WTC11 (cell line): Measurements from ENCODE around the gene TTLL9. TPM values are rescaled to one million over a fixed set of nuclear protein-coding genes. Genes with fewer than 3 reads are reported as not detected.
A peak's percentile ranks its signal among the peaks of the same experiment; 100 is the strongest.

ENCODE experiments used
- ATAC-seq: fragments of 200-7000 bp; cut with Tn5 transposase; 2 replicates; pipeline ENCODE4 v1.10.0; 2021; ENCODE audit warnings: mild to moderate bottlenecking, moderate library complexity
- CTCF ChIA-PET: fragments of 300-600 bp; sonication (Branson Sonifier 250); formaldehyde crosslinking; loops from one replicate; lab custom pipeline; 2021; ENCODE audit warnings: antibody characterized with exemption; lab: Charles Lee
- POLR2A ChIA-PET: fragments of 350-600 bp; sonication (Branson Sonifier 250); formaldehyde crosslinking; loops from one replicate; lab custom pipeline; 2021; ENCODE audit warnings: antibody characterized with exemption; lab: Charles Lee
- DNase-seq: peaks from one replicate; pipeline ENCODE4 v3.0.0; 2021; ENCODE audit warnings: low spot score
- H3K27ac Mint-ChIP-seq: 2 replicates; pipeline ENCODE4 v1.8.0; 2021; ENCODE audit warnings: mixed read lengths
- H3K27me3 Mint-ChIP-seq: 2 replicates; pipeline ENCODE4 v1.8.0; 2021; ENCODE audit warnings: low read depth, mild to moderate bottlenecking, moderate library complexity, mixed read lengths
- H3K36me3 Mint-ChIP-seq: 2 replicates; pipeline ENCODE4 v1.8.0; 2021; ENCODE audit warnings: mixed read lengths
- H3K4me1 Mint-ChIP-seq: 2 replicates; pipeline ENCODE4 v1.8.0; 2022; ENCODE audit warnings: mixed read lengths
- H3K4me3 Mint-ChIP-seq: 2 replicates; pipeline ENCODE4 v1.8.0; 2021; ENCODE audit warnings: mild to moderate bottlenecking, moderate library complexity, mixed read lengths
- H3K9me3 Mint-ChIP-seq: 2 replicates; pipeline ENCODE4 v1.8.0; 2021; ENCODE audit warnings: mixed read lengths
- AFF4 ChIP-seq: sonication (generic); formaldehyde crosslinking; IDR thresholded peaks from 2 replicates; pipeline ENCODE4 v1.8.1; 2023; ENCODE audit warnings: mild to moderate bottlenecking, missing genetic modification reagents, borderline replicate concordance
- ATF1 ChIP-seq: sonication (generic); formaldehyde crosslinking; IDR thresholded peaks from 2 replicates; pipeline ENCODE4 v1.8.1; 2023; ENCODE audit warnings: mild to moderate bottlenecking, moderate library complexity, missing genetic modification reagents
- ATF3 ChIP-seq: sonication (generic); formaldehyde crosslinking; conservative IDR thresholded peaks from 2 replicates; pipeline ENCODE4 v1.8.1; 2022; ENCODE audit warnings: mild to moderate bottlenecking, missing genetic modification reagents
- CREB1 ChIP-seq: sonication (generic); formaldehyde crosslinking; IDR thresholded peaks from 2 replicates; pipeline ENCODE4 v1.8.0; 2023; ENCODE audit warnings: mild to moderate bottlenecking, missing genetic modification reagents
- E2F5 ChIP-seq: sonication (generic); formaldehyde crosslinking; IDR thresholded peaks from 2 replicates; pipeline ENCODE4 v1.8.1; 2022; ENCODE audit warnings: mild to moderate bottlenecking, moderate library complexity, missing genetic modification reagents
- ELF4 ChIP-seq: sonication (generic); formaldehyde crosslinking; IDR thresholded peaks from 2 replicates; pipeline ENCODE4 v1.8.1; 2022; ENCODE audit warnings: low read depth, mild to moderate bottlenecking, moderate library complexity, missing genetic modification reagents
- FOXP1 ChIP-seq: sonication (generic); formaldehyde crosslinking; IDR thresholded peaks from 2 replicates; pipeline ENCODE4 v1.8.0; 2022; ENCODE audit warnings: missing genetic modification reagents, mild to moderate bottlenecking, moderate library complexity, borderline replicate concordance
- GTF2I ChIP-seq: fragments of 250-450 bp; sonication (Bioruptor Pico); conservative IDR thresholded peaks from 2 replicates; pipeline ENCODE4 v1.4.0; 2021; ENCODE audit warnings: mild to moderate bottlenecking
- NR3C1 ChIP-seq: sonication (generic); formaldehyde crosslinking; conservative IDR thresholded peaks from 2 replicates; pipeline ENCODE4 v1.8.1; 2023; ENCODE audit warnings: low read depth, mild to moderate bottlenecking, missing genetic modification reagents
- PRRX2 ChIP-seq: fragments of 250-450 bp; sonication (Bioruptor Pico); IDR thresholded peaks from 2 replicates; pipeline ENCODE4 v1.8.0; 2021; ENCODE audit warnings: mild to moderate bottlenecking
- RORB ChIP-seq: fragments of 250-450 bp; sonication (Bioruptor Pico); IDR thresholded peaks from 2 replicates; pipeline ENCODE4 v1.9.0; 2021; ENCODE audit warnings: mild to moderate bottlenecking
- TP53 ChIP-seq: sonication (generic); formaldehyde crosslinking; IDR thresholded peaks from 2 replicates; pipeline ENCODE4 v1.8.1; 2023; ENCODE audit warnings: mild to moderate bottlenecking, missing genetic modification reagents
- USF2 ChIP-seq: sonication (generic); formaldehyde crosslinking; IDR thresholded peaks from 2 replicates; pipeline ENCODE4 v1.8.1; 2023; ENCODE audit warnings: mild to moderate bottlenecking, missing genetic modification reagents, moderate library complexity
- ZNF232 ChIP-seq: sonication (generic); formaldehyde crosslinking; IDR thresholded peaks from 2 replicates; pipeline ENCODE4 v1.8.0; 2022; ENCODE audit warnings: mild to moderate bottlenecking, missing genetic modification reagents
- ZNF512 ChIP-seq: sonication (generic); formaldehyde crosslinking; IDR thresholded peaks from 2 replicates; pipeline ENCODE4 v1.8.1; 2022; ENCODE audit warnings: missing genetic modification reagents, borderline replicate concordance
- ZNF671 ChIP-seq: fragments of 250-450 bp; sonication (Bioruptor Pico); IDR thresholded peaks from 2 replicates; pipeline ENCODE4 v1.8.0; 2021; ENCODE audit warnings: mild to moderate bottlenecking
- total RNA-seq: library from RNA; stranded (reverse); gene quantifications from 3 replicates; pipeline ENCODE4 v1.2.3, GENCODE V29; 2021
- TF ChIP-seq, protein P1 (sequence below): fragments of 200-600 bp; IDR thresholded peaks from 2 replicates; pipeline ENCODE4 v1.8.0; 2022; ENCODE audit warnings: antibody characterized with exemption
- TF ChIP-seq, protein P2 (sequence below): fragments of 250-450 bp; sonication (Bioruptor Pico); IDR thresholded peaks from 2 replicates; pipeline ENCODE4 v1.9.0; 2021; ENCODE audit warnings: mild to moderate bottlenecking
- TF ChIP-seq, protein P3 (sequence below): sonication (generic); formaldehyde crosslinking; IDR thresholded peaks from 2 replicates; pipeline ENCODE4 v1.8.1; 2022; ENCODE audit warnings: low read depth, missing genetic modification reagents, borderline replicate concordance
- TF ChIP-seq, protein P4 (sequence below): sonication (generic); formaldehyde crosslinking; IDR thresholded peaks from 2 replicates; pipeline ENCODE4 v1.8.0; 2023; ENCODE audit warnings: missing genetic modification reagents, mild to moderate bottlenecking, borderline replicate concordance

The TTLL9 gene
- total RNA-seq, 1 experiment from 2014 or later, result not detected

DNA sequence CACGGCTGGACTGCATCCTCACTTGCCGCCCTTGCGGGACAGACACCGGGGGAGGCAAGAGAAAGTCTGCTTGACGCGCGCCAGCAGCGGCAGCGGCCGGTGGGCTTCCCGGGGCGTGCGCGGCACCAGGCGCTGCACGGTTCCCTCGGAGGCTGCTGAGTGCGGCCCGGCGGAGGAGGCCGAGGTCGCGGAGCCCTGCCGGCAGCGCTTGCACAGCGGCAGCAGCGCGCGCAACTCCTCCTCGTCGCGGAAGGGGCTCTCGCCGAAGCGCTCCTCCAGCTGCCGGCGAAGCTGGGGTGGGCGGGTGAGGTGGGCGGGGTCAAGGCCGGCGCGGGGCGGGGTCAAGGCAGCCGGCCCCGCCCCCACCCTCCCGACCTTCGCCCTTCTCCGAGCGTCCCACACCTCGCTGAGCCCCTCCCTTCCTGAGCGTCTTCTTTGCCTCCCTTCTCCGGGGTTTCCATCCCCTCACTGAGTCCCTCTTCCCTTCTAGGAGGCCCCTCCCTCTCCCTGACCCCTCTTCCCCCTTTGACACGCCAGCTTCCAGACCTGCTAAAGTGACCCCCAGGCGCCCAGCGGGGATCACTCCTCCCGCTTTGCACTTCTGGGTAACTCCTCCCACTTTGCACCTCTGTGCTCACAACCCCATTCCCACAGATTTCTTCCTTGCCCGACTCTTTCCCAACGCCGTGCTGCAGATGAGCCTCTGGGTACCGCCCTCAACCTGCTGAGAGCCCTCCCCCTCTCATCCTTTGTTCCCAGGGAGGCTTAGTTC, 8.9 kb upstream of the TTLL9 start (continued):
- TF ChIP-seq NR3C1 (no peak), FOXP1 (CRISPR knock-in tag) (no peak), GTF2I (no peak), ATF3 (no peak), ELF4 (CRISPR knock-in tag) (no peak)
- TF ChIP-seq, protein P1, sequence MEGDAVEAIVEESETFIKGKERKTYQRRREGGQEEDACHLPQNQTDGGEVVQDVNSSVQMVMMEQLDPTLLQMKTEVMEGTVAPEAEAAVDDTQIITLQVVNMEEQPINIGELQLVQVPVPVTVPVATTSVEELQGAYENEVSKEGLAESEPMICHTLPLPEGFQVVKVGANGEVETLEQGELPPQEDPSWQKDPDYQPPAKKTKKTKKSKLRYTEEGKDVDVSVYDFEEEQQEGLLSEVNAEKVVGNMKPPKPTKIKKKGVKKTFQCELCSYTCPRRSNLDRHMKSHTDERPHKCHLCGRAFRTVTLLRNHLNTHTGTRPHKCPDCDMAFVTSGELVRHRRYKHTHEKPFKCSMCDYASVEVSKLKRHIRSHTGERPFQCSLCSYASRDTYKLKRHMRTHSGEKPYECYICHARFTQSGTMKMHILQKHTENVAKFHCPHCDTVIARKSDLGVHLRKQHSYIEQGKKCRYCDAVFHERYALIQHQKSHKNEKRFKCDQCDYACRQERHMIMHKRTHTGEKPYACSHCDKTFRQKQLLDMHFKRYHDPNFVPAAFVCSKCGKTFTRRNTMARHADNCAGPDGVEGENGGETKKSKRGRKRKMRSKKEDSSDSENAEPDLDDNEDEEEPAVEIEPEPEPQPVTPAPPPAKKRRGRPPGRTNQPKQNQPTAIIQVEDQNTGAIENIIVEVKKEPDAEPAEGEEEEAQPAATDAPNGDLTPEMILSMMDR, result no peak
- TF ChIP-seq, protein P2, sequence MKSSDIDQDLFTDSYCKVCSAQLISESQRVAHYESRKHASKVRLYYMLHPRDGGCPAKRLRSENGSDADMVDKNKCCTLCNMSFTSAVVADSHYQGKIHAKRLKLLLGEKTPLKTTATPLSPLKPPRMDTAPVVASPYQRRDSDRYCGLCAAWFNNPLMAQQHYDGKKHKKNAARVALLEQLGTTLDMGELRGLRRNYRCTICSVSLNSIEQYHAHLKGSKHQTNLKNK (CRISPR knock-in tag), result no peak

DNA sequence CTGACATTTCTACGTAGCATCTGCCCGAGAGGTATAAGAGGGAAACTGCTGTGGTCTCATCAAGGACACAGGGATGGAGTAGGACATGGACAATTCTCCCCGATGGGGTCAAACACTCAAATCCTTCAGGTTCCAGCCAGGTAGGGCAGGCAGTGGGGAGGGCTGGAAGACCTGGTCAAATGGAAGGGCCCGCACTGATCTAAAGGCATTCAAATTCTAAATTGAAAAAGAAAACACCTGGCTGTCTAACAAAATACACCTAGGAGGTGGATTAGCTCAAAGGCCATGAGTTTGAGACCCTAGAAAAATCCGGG, 8.3 kb upstream of the TTLL9 start:
- H3K27me3 Mint-ChIP-seq, result peaks cover 38% of the 10 kb centered on the region
- CTCF ChIA-PET, result interaction anchor here (1.5 to 3.6 kb wide), 7 partner anchors 9 to 230 kb away, joined by 5 to 28 read pairs (median 7); partner anchors contain the start of gene PDRG1
- POLR2A ChIA-PET, result no interaction called here
- H3K4me1 Mint-ChIP-seq, result peaks cover 16% of the 10 kb centered on the region
- DNase-seq (no peak), ATAC-seq (no peak)
- H3K4me3 Mint-ChIP-seq, result peak overlapping the region; percentile 91
- peak overlapping the region; percentile 93 for H3K27ac Mint-ChIP-seq
- no peaks in the 10 kb centered on the region for H3K36me3 Mint-ChIP-seq
- H3K9me3 Mint-ChIP-seq, result no peaks in the 10 kb centered on the region
- no peak for TF ChIP-seq E2F5 (CRISPR knock-in tag)
- TF ChIP-seq, protein P3, sequence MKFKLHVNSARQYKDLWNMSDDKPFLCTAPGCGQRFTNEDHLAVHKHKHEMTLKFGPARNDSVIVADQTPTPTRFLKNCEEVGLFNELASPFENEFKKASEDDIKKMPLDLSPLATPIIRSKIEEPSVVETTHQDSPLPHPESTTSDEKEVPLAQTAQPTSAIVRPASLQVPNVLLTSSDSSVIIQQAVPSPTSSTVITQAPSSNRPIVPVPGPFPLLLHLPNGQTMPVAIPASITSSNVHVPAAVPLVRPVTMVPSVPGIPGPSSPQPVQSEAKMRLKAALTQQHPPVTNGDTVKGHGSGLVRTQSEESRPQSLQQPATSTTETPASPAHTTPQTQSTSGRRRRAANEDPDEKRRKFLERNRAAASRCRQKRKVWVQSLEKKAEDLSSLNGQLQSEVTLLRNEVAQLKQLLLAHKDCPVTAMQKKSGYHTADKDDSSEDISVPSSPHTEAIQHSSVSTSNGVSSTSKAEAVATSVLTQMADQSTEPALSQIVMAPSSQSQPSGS (CRISPR knock-in tag), result no peak
- TF ChIP-seq PRRX2, result no peak
- TF ChIP-seq, protein P4, sequence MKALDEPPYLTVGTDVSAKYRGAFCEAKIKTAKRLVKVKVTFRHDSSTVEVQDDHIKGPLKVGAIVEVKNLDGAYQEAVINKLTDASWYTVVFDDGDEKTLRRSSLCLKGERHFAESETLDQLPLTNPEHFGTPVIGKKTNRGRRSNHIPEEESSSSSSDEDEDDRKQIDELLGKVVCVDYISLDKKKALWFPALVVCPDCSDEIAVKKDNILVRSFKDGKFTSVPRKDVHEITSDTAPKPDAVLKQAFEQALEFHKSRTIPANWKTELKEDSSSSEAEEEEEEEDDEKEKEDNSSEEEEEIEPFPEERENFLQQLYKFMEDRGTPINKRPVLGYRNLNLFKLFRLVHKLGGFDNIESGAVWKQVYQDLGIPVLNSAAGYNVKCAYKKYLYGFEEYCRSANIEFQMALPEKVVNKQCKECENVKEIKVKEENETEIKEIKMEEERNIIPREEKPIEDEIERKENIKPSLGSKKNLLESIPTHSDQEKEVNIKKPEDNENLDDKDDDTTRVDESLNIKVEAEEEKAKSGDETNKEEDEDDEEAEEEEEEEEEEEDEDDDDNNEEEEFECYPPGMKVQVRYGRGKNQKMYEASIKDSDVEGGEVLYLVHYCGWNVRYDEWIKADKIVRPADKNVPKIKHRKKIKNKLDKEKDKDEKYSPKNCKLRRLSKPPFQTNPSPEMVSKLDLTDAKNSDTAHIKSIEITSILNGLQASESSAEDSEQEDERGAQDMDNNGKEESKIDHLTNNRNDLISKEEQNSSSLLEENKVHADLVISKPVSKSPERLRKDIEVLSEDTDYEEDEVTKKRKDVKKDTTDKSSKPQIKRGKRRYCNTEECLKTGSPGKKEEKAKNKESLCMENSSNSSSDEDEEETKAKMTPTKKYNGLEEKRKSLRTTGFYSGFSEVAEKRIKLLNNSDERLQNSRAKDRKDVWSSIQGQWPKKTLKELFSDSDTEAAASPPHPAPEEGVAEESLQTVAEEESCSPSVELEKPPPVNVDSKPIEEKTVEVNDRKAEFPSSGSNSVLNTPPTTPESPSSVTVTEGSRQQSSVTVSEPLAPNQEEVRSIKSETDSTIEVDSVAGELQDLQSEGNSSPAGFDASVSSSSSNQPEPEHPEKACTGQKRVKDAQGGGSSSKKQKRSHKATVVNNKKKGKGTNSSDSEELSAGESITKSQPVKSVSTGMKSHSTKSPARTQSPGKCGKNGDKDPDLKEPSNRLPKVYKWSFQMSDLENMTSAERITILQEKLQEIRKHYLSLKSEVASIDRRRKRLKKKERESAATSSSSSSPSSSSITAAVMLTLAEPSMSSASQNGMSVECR (CRISPR knock-in tag), result no peak
- TF ChIP-seq ZNF232 (CRISPR knock-in tag), result no peak
- TF ChIP-seq CREB1 (CRISPR knock-in tag), result no peak
- TF ChIP-seq ZNF671 (CRISPR knock-in tag), result no peak
- TF ChIP-seq ATF1 (CRISPR knock-in tag), result no peak
- TF ChIP-seq ZNF512, result no peak
- TF ChIP-seq USF2 (CRISPR knock-in tag), result no peak
- no peak for TF ChIP-seq RORB
- no peak for TF ChIP-seq AFF4 (CRISPR knock-in tag)
- no peak for TF ChIP-seq TP53
